Germinal center (tissue), 1 donor: ENCODE data around the gene PRDM16.

Source experiments
- DNase-seq: peaks from one replicate; pipeline ENCODE4 v3.0.0; 2012; ENCODE audit warnings: mixed read lengths, low spot score

Gene PRDM16

DNA sequence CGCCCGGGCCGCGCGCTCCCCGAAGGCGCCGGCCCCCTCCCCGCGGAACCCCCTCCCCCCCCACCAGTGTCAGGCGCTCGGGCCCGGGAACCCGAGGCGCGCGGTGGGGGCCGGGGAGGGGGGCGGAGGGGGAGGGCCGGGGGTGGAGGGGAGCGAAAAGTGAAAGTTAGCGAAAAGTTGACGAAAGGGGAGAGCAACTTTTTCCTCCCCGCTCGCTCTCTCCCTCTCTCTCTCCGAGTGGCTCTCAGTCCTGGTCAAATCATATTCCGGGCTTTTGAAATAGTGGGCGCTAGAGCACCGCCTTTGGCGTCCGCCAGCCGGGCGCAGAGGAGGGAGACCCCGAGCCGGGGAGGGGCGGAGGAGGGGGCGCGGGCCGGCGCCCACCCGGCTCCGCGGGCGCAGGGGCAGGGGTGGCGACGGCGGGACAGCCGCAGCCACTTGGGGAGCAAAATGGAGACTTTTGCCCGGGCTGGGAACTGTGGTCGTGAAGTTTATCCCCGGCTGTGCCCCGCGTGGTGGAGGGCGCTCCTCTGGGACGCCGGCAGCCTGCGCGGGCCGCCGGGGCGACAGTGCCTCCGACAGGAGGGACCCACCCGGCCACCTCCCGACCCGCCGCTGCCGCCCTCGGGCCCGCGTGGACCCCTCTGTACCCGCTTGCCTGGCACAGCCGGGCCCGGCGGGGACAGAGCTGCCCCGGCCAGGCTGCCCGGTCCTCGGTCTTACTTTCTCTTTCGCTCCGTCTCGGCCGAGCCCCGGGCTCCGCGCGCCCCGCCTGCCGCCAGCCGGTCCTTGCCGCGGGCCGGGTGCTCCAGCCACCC lies 697 bp downstream of the PRDM16 start:
- DNase-seq: no peak

DNA sequence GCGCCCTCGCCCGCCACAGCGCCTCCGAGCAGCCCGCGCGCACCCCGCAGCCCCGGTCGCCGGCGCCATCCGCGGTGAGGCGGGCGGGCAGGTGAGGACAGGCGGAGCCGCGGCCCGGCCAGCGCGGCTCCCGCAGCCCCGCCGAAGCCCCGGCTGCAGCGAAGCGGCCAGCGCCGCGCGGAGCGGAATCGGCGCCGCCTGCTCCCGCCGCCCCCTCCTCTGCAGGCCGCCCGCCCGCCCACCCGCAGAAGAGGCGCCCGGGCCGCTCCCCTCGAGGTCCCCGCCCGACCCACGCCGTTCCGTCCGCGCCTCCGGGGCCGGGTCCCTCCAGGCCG lies 1.3 kb downstream of the PRDM16 start:
- DNase-seq: no peak

DNA sequence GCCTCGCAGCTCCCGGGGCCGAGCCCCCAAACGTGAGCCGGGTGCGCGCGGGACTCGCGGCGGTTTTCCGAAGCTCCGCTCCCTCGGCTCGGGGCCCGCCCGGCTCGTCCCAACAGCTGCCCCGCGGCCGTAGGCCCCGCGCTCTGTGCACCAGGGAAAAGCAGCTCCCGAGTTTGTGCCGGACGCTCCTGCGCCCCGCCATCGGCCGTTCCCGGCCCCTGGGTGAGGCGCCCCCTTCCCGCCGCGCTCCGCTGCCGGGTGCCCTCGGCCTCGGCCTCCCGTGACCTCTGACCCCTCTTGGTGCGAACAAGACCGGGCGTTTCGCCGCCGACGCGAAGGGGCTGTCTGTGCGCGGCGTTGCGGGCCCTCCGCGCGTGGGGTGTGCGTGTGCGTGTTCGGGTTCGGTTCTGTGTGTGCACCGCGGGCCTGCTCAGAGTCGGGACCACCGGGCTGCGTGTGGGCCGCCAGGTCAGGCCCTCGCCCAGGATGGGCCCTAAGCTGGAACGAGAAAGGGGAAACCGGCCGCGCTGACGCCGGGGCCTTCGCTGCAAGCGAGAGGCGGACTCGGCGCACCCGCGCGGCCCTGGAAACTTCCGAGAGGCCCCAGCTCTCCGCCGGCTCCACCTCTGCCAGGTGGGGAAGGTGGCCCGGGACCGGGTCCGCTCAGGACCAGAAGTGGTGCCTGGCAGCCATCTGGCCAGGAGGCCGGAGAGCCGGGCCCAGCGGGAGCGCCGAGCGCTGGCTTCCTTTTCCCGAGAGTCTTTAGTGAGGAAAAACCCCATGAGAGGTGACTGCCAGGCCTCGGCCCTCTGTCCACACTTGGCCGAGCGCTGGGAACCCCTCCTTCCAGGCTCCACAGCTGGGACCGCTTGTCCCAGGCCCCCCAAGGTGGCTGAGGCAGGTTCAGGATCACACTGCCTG lies 1.9 kb downstream of the PRDM16 start:
- DNase-seq: no peak

DNA sequence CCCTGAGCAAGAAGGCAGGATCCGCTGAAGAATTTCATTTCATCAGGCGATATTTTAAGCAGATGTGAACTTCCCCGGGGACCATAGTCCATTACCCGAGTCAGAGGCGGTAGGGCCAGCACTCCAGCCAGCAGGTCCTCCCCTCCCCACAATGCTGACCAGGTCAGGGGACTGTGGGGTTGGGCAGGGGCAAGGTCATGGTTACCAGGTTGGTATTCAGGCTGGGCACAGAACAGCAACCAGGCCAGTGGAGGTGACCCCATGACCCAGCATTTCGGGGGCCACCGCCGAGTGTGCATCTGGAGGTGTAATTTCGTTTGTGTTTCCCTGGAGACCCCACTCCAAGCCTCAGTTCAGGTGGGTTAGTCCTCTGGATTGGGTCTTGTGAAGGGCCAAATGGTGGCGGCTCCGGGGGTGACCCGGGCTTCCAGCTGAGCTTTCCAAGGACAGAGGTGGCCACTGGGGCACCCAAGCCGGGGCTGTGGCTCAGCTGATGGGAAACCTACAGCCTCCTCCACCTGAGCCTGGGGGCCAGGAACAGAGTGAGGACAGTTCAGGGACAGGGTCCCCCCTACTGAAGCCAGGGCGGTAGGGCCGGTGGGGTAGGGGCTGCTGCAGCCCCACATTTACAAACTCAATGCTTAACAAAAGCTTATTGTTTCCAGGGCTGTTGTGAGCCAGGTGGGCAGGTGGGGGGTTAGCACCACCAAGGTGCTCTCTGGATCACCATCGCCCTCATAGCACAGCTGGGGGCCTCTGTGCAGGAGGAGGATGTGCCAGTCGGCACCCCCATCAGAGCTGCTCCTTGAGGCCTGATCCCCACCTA lies 2.8 kb downstream of the PRDM16 start:
- no peak for DNase-seq

DNA sequence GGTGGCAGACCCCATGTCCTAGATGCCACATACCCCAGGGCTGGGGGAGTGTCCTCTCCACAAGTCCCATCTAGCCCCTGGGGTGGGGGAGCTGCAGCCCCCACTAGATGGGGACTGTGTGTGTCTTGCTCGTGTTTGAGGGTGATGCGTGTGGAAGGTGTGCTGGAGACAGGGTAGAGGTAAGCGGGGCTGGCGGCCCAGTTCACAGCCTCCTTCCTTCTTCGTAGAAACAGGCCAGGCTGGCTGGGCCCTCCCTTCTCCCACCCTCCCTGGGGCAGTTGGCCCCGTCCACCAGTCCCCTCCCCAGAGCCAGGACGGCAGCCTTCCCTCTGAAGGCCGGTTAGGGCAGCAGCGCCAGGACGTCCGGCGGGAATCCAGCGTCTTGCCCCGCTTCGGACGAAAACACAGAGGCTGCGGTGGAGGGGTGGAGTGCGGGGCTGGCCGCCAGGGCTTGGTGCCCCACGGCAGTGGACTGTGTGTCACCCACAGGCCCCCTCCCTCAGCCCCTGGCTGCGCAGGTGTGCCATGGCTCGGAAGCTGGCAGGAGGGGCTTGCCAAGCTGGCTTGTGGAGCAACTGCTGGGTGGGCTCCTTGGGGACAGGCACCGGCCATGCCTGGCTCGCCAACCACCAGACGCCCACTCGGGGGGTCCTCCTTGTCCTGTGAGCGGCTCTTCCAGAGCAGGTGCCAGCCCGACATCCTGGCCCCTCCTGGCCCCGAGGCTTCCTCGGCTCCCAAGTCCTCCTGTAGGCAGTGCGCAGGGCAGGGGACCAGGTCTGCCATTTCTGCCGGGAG lies 3.6 kb downstream of the PRDM16 start:
- DNase-seq: no peak

DNA sequence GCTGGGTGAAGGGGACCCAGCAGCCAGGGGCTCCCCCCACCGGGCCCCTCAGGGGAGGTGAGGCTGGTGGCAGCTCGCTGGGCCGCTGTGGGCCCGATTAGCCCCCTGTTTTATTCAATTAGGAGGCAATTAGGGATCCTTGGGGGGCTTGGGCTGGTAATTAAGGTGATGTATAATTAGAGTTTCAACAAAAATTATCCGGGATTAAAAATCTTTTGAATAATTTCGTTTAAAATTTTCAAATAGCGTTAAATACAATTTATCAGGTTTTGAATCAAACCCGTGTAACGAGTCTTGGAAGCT lies 4.1 kb downstream of the PRDM16 start:
- DNase-seq: no peak

DNA sequence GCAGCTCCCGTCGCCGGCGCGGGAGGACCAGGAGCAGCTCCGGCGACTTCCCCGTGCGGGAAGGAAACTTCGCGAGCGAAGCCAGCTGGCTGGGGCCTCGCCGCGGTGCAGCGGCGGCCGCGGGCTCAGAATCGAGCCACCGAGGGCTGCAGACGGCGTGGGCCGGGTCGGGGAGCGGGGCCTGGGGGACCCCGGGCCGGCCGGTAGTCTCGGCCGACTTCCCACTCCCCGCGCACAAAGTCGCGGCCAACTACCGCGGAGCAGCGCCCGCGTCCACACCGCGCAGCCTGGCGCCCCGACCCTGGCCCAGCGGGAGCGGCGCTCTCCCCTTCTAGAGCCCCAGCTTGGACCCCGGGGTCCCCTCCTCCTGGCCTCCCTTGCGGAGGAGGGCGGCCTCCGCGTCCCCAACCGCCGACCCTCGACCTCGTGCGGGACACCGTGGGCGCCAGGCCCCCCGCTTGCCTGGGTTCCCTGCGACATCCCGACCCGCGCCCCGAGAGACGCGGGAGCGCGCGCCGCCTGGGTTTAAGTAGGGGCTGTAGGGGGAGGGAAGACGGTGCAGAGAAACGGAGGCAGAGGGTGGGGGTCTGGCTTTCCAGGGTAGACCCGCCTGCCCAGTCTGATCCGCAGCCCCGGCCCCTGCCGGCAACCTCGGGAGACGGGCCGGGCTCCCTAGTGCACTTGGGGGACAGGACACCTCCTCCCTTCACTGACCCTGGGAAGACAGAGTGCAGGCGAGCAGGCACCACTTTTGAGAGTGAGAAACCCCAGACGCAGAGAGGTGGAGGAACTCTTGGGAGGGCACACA lies 4.7 kb downstream of the PRDM16 start:
- DNase-seq: no peak

DNA sequence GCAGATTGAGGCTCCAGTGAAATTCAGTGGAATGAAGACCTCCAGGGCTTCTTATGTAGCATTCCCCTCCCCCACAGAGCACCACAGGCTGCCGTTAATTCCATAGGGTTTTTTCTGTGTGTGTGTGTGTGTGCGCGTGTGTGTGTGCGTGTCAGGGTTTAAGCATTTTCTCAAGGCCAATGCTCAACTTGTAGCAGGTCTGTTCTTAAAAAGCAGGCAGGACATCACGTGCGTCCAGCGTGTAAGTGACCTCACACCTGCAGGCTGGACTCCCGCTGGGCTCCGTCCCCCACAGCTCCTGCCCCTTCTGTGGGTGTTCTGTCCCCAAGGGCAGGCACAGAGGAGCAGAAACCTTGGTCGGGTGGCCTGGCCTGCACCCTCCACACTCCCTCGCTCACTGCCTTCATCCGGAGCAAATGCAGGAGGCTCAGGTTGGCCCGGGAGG lies 5.3 kb downstream of the PRDM16 start:
- no peak for DNase-seq

DNA sequence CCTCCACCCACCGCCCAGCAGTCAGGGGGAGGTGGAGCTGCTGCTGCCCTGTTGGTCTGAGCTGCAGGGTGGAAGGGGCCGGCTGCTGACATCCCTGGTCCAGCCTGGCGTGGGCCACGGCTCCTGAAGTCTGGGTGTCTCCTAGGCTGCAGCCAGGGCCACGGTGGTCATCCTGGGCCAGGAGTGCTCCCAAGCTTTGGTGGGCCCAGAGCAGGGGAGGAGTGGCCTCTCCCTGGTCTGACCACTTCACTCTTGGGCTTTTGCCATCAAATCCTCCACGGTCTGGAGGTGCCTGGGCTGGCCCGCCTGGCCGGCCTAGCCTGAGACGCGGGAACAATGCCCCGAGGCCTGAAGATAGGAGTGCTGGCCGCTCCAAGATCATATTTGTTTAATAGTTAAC lies 5.8 kb downstream of the PRDM16 start:
- no peak for DNase-seq

DNA sequence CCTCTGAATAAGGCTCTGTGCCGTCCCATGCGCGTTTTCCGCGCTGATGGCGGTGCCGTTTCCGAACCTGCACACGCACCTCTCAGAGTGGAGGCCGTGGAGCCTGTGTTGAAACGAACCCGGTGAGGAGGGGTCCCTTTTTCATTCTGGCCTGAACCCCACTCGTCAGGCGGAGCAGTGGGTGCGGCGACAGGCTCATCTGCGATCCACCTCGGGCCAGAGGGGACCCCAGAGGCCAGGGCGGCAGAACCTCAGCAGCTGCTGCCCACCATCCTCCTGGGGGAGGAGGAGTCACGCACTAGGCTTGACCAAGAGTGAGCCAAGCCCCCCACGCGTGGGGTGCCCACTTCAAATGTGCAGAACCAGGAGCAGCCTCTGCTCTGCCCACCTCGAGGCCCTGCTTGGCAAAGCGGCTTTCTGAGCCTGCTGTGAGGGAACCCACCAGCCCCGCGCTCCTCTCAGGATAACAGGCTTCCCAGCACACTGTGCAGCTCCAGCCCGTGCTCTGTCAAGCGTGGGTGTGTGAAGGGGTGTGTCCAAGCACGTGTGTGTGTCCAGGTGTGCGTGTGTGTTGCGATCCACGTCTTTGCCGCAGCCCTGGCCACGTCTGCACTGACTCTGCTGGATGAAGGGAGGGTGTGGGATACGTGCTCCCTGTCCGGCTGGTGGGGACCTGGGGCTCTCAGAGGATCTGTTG lies 6.8 kb downstream of the PRDM16 start:
- no peak for DNase-seq

DNA sequence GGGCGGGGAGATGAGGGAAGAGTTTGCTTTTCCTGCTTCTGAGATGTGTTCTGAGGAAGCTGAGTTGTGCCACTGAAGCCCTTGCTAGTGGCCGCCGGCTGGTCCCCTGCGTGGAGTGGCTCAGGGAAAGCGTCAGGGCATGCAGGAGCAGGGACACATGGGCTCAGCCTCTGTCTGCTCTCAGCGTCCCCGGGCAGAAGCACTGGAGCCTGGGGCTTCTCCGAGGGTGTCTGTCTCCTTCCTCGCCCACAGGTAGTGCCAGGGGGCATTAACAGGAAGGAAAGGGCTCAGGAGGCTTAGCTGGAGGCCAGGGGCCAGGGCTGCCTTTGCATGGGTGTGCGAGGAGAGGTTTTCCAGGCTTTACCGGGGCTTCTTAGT lies 7.3 kb downstream of the PRDM16 start:
- no peak for DNase-seq

DNA sequence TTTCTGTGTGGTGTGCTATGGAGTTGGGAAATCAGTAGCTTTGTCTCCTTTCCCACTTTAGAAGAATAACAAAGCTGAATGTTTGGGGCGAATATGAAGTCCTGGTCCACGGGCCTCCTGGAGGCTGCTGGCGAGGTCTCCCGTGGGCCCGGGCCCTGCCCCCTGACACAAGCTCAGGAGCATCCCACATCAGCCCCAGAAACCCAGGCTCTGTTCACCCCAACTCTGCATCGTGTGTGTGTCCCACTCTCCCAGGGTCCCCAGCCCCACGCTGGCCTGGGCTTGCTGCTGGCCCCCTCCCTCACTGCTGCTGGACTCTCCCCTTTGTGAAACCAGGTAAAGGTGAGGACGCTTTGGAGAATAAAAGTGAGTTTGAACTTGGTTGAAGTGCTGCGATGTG lies 8.1 kb downstream of the PRDM16 start:
- no peak for DNase-seq

DNA sequence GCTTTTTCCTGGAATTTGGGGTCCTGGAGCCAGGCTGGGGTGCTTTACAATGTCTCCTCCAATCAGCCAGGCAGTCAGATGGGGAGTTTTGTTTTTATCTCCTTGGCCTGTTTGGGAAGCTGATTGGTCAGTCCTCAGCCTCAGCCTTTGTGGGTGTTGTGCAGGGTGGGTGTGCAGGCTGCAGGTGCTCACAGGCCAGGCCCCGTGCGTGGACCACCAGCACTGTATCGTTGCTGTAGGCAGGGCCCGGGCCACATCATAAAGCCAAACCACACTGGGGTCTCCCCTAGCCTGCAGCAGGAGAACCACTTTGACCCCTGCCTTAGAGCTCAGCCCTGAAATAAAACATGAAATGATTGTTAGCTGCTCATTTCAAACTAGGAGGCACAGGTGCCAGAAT lies 8.6 kb downstream of the PRDM16 start:
- no peak for DNase-seq

DNA sequence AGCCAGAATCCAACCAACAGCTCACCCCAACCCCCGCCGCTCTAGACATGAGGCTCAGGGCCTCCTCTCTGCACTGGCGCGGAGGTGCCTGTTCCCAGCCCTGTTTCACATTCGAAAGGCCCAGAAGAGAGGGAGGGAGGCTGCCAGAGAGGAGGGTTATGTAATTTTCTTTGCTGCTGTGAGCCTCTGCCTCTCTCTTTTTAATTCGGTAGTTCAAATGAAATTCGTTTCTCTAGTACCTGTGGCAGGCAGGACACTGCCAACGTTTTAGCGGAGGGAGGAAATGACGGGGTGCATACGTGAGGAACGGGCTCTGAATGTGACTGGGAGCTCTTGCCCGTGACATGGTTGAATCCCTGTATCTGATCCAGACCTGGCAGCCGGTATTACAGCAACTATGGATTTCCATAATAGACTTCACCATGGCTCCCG lies 9.4 kb downstream of the PRDM16 start:
- DNase-seq: no peak

DNA sequence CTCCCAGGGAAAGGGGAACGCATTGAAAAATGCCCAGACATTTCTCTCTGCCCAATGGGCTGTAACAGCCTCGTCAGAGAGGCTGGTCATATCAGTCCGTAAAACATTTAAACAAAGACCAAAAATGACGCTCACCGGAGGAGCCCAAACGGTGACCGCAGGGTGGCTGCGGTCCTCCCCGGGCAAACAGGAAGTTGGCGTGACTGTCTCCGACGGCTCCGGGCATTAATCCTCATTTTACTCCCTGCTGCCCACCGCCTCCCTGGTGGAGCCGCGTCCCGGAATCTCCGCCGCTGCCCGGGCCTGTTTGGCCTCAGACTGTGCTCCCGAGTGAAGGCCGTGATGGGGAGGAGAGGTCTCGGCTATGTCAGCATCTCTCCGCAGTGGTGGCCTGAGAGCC lies 9.9 kb downstream of the PRDM16 start:
- no peak for DNase-seq

DNA sequence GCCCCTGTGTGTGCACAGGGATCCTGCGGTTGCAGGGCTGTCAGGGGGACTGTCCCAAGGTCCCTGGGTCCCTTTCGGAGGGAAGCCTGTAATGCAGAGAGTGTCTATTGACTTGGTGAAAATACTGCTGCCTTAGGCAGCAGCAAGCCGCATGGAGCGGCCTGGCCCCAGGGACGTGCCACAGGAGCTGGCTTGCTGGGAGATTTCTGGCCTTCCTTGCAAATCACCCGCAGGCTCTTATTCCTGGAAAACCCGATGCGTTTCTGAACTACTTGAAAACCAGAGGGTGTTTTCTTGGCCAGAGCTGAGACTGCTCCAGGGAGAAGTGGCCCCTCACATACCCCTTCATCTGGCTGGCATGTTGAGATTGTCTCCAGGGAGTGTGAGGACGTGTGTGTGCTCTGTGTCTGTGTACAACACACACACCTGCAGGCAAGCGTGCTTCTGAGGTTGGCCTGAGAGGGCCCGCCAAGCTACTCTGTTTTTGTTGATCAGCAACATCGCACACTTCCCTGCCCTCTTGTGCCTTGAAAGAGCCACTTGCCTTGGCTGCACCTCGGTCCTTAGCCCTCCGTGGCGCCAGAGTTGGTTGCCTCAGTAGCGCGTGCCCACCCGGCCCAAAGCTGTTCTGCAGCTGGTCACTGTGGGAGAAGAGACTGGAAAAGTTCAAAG lies 10.5 kb downstream of the PRDM16 start:
- DNase-seq: no peak

DNA sequence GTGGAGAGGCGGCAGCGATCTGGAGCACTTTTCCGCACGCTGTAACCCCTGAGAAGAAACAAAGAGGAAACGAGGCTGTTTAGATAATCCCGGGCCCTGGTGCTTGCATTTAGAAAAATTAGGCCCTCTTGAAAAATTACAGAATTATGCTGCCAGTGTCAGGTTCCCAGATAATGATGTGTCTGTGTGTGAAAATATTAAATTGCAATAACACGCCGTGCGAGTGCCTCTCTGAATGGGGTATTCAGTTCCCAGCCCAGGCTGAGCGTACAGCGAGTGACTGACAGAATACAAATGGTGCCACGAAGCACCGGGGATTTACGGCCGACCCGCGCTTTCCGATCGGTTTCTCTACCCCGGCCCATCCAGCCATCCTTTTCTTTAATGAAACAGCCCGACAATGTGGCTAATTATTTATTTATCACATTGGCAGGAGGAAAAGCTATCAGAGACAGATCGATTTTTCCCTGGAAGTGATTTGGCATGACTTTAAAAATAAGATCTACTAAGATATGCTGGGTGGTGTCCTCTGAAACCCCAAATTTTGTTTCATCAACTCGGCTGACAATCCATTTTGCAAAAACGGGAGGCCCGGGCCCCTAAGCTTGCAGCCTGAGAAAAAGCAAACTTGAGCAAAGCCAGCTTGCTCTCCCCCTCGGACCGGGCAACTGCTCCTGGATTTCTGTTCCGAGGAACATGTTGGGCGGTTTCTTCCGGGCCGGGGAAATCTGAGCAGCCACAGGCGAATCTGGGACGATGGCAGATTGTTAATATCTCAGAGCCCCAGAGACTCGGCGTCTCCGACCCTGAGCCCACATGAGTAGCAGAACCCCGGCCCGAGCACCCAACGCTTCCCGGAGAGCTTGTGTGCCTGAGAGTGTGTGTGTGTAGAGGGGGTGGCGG lies 11.3 kb downstream of the PRDM16 start:
- no peak for DNase-seq

DNA sequence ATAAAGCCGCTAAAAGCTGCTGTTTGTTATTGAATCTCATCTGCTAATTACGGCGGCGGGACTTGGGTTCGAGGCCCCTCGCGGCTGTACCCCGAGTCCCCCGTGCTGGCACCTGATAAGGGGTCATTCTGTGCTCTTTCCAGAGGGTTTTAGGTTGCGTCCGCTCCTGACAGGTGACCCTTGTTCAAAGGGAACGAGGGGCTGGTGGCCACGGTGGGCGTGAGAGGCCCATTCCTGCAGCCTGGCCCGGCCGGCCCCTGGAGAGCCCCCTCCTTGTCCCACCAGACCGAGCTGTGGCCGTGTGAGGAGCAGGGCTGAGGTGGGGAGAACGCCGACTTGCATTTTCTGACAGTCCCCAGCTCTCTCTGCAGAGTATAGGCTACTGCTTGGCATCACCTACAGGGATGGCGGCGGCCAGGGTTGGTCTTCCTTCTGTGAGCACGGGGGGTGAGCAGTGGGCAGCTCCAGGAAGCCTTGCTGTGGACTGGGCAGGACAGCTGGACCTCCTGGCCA lies 12.2 kb downstream of the PRDM16 start:
- no peak for DNase-seq
